SK-N-SH treated with all-trans-retinoic acid at 6 μM for 48 hours (cell line): ENCODE results near the gene ARHGAP26.

ENCODE experiments used
- ARNTL ChIP-seq: fragments of 450-650 bp; formaldehyde crosslinking; IDR thresholded peaks from 2 replicates; pipeline ENCODE4 v1.5.0; 2020; ENCODE audit warnings: low read depth, mild to moderate bottlenecking, moderate library complexity, borderline replicate concordance
- OSR1 ChIP-seq: fragments of 250-450 bp; sonication (Bioruptor Pico); IDR thresholded peaks from 2 replicates; pipeline ENCODE4 v1.8.0; 2022; ENCODE audit warnings: moderate library complexity, mild to moderate bottlenecking, inconsistent platforms
- ZNF70 ChIP-seq: fragments of 450-650 bp; formaldehyde crosslinking; IDR thresholded peaks from 2 replicates; pipeline ENCODE4 v1.5.0; 2020; ENCODE audit warnings: mild to moderate bottlenecking, moderate library complexity
- ZNF8 ChIP-seq: fragments of 450-650 bp; formaldehyde crosslinking; IDR thresholded peaks from 2 replicates; pipeline ENCODE4 v1.5.0; 2020; ENCODE audit warnings: mild to moderate bottlenecking, moderate library complexity
- TF ChIP-seq, protein P1 (sequence below): fragments of 250-450 bp; sonication (Bioruptor Pico); IDR thresholded peaks from 2 replicates; pipeline ENCODE4 v1.8.0; 2020; ENCODE audit warnings: mild to moderate bottlenecking, moderate library complexity, borderline replicate concordance

DNA sequence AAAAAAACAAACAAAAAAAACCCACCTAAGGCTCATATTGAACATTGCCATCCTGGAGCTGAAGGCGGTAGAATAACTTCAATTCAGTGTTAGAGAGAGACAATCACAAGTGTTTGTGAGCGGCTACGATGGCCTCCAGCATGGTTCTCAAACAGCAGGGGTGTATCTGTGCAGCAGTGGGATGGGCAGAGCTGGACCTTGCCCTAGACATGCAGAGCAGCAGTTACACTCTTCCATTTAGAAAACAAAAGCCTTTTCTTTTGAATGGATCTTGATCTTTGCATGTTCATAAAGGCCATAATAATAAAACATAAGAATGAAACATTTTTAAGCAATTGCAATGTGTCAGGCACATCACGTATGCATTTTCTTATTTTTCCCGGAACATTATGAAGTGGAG is 50.3 kb downstream of the ARHGAP26 start:
- TF ChIP-seq, protein P1, sequence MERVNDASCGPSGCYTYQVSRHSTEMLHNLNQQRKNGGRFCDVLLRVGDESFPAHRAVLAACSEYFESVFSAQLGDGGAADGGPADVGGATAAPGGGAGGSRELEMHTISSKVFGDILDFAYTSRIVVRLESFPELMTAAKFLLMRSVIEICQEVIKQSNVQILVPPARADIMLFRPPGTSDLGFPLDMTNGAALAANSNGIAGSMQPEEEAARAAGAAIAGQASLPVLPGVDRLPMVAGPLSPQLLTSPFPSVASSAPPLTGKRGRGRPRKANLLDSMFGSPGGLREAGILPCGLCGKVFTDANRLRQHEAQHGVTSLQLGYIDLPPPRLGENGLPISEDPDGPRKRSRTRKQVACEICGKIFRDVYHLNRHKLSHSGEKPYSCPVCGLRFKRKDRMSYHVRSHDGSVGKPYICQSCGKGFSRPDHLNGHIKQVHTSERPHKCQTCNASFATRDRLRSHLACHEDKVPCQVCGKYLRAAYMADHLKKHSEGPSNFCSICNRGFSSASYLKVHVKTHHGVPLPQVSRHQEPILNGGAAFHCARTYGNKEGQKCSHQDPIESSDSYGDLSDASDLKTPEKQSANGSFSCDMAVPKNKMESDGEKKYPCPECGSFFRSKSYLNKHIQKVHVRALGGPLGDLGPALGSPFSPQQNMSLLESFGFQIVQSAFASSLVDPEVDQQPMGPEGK (CRISPR knock-in tag), result no peak
- TF ChIP-seq ZNF8 (CRISPR knock-in tag), result no peak
- TF ChIP-seq OSR1 (CRISPR knock-in tag), result no peak
- TF ChIP-seq ZNF70 (CRISPR knock-in tag), result no peak
- TF ChIP-seq ARNTL (CRISPR knock-in tag), result no peak
